ACC112 (cell line): ENCODE results near the gene CCNK.

ENCODE experiments used
- H2AFZ ChIP-seq: fragments of 200-600 bp; sonication (generic); one replicate; pipeline ENCODE4 v1.6.0; 2017; ENCODE audit warnings: antibody characterized with exemption, low read length; ENCODE audit not compliant: unreplicated experiment
- H3K27ac ChIP-seq: fragments of 200-600 bp; sonication (generic); 2 replicates; pipeline ENCODE4 v1.5.1; 2014; ENCODE audit warnings: low read depth, mild to moderate bottlenecking, antibody characterized with exemption, low read length, moderate library complexity
- H3K27me3 ChIP-seq: fragments of 200-600 bp; sonication (generic); 2 replicates; pipeline ENCODE4 v1.6.1; 2014; ENCODE audit warnings: mild to moderate bottlenecking, antibody characterized with exemption, low read length, moderate library complexity, mixed read lengths; ENCODE audit not compliant: insufficient read depth
- H3K36me3 ChIP-seq: fragments of 200-600 bp; sonication (generic); 2 replicates; pipeline ENCODE4 v1.6.1; 2016; ENCODE audit warnings: mild to moderate bottlenecking, antibody characterized with exemption, low read length, moderate library complexity, mixed read lengths; ENCODE audit not compliant: insufficient read depth
- H3K4me1 ChIP-seq: fragments of 200-600 bp; sonication (generic); one replicate; pipeline ENCODE4 v1.6.1; 2016; ENCODE audit warnings: low read length, mixed read lengths; ENCODE audit not compliant: insufficient read depth, unreplicated experiment, control insufficient read depth
- H3K4me3 ChIP-seq: fragments of 200-600 bp; sonication (generic); 2 replicates; pipeline ENCODE4 v1.5.1; 2014; ENCODE audit warnings: mild to moderate bottlenecking, low read depth, low read length
- H3K79me2 ChIP-seq: fragments of 200-600 bp; sonication (generic); one replicate; pipeline ENCODE4 v1.6.0; 2016; ENCODE audit warnings: low read length; ENCODE audit not compliant: control insufficient read depth, unreplicated experiment, insufficient read depth

Gene CCNK

DNA sequence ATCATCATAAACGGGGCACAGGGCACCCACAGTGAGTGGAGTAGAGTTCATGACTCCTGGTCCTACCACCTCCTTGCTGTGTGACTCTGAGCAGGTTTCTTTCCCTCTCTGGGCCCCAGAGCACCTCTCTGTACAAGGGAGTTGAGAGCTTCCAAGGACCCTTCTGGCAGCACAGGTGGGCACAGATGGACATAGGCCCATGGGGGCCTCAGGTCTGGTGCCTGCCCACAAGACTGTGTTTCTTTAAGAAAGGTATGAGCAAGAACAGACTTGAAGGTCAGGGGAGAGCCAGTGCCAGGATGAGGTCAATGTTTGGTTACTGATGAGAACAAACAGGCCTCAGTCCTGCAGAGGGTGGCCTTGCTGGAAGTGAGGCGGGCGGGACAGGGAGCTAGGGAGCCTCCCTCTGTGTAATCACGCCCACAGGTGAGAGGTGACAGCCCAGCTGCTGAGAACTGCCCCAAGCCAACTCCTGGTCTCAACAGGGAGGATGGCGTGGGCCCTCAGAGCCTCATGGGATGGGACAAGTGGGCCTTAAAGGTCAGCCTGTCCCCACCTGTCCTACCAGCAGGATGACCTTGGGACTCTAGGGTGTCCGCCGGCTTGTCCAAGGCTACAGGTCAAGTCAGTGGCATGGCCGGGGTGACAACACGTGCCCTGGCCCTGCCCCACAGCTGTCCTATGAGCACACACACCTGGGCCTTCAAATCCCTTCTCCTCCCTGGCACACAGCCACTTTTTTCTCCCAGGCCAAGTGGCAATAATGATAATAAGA lies 73.7 kb downstream of the CCNK start:
- no peak overlapping the region for H3K27ac ChIP-seq

DNA sequence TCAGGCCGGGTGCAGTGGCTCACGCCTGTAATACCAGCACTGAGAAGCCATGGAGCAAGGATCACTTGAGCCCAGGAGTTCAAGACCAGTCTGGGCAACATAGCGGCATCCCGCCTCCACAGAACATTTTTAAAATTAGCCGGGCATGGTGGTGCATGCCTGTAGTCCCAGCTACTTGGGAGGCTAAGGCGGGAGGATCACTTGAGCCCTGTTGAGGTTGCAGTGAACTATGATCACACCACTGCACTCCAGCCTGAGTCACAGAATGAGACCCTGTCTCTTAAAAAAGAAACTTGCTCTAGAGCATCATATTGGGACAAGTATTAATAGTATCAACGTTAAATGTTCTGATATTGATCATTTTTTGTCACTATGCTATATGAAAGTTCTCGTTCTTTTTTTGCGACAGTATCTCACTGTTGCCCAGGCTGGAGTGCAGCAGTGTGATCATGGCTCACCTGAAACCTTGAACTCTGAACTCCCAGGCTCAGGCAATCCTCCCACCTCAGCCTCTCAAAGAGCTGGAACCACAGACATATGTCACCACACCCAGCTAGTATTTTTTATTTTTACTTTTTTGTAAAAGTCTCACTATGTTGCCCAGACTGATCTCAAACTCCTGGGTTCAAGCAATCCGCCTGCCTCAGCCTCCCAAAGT lies 75.1 kb downstream of the CCNK start:
- Histone ChIP-seq H3K4me3 (no peak overlapping the region), H3K4me1 (no peaks in the 10 kb centered on the region), H3K79me2 (no peaks in the 10 kb centered on the region), H3K36me3 (no peaks in the 10 kb centered on the region), H3K27me3 (no peaks in the 10 kb centered on the region), H3K27ac (no peak overlapping the region), H2AFZ (no peak overlapping the region)

More for the DNA sequence above, 73.7 kb downstream of the CCNK start:
- no peaks in the 10 kb centered on the region for H3K79me2 ChIP-seq
- H3K27me3 ChIP-seq, result no peaks in the 10 kb centered on the region
- H2AFZ ChIP-seq, result no peak overlapping the region
- no peaks in the 10 kb centered on the region for H3K36me3 ChIP-seq
- H3K4me3 ChIP-seq, result no peak overlapping the region
- H3K4me1 ChIP-seq, result no peaks in the 10 kb centered on the region

DNA sequence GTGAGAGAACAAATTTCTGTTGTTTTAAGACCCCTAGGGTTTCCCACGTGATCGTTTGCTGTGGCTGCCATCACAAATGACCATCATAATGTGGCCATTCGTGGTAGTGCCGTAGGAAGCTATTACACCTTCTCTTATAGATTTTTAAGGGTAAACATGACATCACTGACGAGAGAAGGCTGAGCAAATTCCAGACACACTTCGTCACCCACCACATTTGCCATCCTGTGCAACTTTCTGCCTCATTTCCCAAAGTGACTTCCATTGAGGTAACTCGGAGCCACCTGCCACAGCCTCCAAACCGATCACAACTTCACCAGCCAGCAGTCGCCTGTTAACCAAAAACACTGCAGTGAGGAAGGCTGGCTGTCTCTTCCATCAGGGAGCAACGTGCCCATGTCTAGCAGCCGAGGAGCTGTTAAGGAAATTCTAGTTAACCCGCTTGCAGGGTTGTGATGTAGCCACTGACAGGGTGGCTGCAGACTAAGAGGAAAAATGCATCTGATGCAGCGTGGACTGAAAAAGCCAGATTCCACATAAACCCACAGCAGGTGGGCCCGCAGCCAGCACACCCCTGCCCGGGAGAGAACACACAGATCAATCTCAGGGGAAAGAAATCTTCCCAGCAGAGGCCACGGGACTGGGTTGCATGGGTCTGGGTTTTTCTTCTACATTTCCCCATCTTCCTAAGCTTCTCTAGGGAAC lies 78.2 kb downstream of the CCNK start:
- peaks cover 5% of the 10 kb centered on the region for H3K4me1 ChIP-seq

DNA sequence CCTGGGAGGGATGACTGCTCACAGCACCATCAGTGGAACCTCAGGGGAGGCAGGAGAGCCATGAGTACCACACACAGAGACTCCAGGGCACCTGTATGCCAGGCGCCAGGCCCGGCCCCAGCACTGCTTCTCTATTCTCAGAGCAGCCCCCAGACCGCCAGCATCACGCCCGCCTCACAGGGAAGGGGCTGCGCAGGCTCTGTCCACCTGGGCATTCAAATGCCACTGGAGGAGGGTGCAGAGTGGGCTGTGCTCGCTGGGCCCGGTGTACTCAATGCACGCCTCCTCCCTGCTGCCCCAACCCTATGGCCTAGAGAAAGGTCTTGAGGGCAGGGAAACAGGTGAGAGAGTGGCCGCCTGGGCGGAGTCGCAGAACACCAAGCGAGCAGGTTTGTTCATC lies 79.2 kb downstream of the CCNK start:
- Histone ChIP-seq H3K4me3 (no peak overlapping the region), H3K27me3 (no peaks in the 10 kb centered on the region), H3K79me2 (no peaks in the 10 kb centered on the region), H3K27ac (no peak overlapping the region), H3K4me1 (peaks cover 14% of the 10 kb centered on the region), H2AFZ (no peak overlapping the region), H3K36me3 (no peaks in the 10 kb centered on the region)

More for the DNA sequence above, 78.2 kb downstream of the CCNK start:
- no peak overlapping the region for H3K27ac ChIP-seq
- H2AFZ ChIP-seq, result no peak overlapping the region
- no peaks in the 10 kb centered on the region for H3K27me3 ChIP-seq
- H3K4me3 ChIP-seq, result no peak overlapping the region
- H3K36me3 ChIP-seq, result no peaks in the 10 kb centered on the region
- H3K79me2 ChIP-seq, result no peaks in the 10 kb centered on the region

- no peak overlapping the region for H3K4me3 ChIP-seq
Measured at GRCh38 chr14:99560922-99561683, 79.9 kb downstream of the CCNK start.

DNA sequence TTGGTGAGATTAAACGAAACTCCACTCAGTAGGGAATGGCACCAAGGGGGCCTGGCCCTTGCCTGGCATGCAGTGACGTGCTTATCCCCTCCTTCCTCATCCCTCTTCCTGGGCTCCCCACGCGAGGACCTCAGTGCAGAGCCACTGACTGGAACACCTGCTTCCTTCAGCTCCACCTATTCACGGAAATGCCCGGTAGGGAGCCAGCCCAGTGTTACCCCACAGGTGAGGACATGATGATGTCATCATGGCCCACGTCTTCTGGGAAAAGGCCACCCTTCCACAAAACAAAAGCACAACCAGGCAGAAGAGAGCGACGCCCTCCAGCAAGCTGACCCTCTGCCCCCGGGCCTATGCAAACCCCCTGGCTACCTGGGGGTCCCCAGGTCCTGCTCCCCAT lies 80.7 kb downstream of the CCNK start:
- Histone ChIP-seq H2AFZ (no peak overlapping the region), H3K4me1 (peaks cover 27% of the 10 kb centered on the region), H3K79me2 (no peaks in the 10 kb centered on the region), H3K27me3 (no peaks in the 10 kb centered on the region), H3K36me3 (no peaks in the 10 kb centered on the region), H3K4me3 (no peak overlapping the region), H3K27ac (no peak overlapping the region)

More at GRCh38 chr14:99560922-99561683, 79.9 kb downstream of the CCNK start:
- peaks cover 21% of the 10 kb centered on the region for H3K4me1 ChIP-seq
- H3K36me3 ChIP-seq, result no peaks in the 10 kb centered on the region
- no peaks in the 10 kb centered on the region for H3K27me3 ChIP-seq
- H3K27ac ChIP-seq, result no peak overlapping the region
- H2AFZ ChIP-seq, result no peak overlapping the region
- no peaks in the 10 kb centered on the region for H3K79me2 ChIP-seq
